SHP77 (cell line): Measurements from ENCODE around the gene KAT2A.
A peak's percentile ranks its signal among the peaks of the same experiment; 100 is the strongest.

Source experiments
- DNase-seq, 2 experiments: peaks; one replicate each; lab custom pipeline; 2025; lab: John Stamatoyannopoulos, UW

Gene KAT2A

GRCh38 chr17:42114118-42114517, 7.0 kb downstream of the KAT2A start:
- DNase-seq: no peak

DNA sequence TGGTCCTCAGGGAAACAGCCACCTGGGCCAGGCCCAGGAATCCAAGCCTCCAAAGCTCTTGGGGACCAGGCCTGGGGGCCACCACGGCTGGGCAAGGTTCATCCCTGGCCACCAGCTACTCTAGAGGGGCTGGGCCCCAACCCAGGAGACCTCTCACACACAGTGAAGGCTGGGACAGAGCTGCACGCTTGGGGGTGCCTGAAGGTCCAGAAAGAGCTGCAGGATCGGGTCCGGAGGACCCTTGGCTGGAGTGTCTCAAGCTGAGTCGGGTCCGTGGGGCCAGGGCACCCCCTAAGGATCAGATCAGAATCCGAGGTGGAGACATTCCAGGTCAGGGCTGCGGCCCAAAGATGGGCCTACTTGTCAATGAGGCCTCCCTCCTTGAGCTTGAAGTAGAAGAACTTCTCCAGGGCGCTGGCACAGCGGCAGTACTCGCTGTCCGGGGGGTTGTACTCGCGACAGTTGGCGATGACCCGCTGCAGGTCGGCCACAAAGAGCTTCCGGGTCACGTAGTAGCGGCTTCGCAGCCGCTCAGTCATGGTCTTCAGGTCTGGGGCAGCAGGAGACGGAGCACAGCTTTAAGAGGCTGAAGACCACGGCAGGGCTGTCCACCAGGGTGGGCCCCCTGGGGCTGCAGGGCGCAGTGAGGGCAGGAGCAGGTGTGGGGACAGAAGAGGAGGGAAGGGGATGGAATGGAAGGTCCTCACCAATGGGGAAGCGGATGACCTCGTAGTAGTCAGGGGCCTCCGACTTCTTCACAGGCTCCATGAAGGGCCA, 7.7 kb downstream of the KAT2A start:
- no peak for DNase-seq

DNA sequence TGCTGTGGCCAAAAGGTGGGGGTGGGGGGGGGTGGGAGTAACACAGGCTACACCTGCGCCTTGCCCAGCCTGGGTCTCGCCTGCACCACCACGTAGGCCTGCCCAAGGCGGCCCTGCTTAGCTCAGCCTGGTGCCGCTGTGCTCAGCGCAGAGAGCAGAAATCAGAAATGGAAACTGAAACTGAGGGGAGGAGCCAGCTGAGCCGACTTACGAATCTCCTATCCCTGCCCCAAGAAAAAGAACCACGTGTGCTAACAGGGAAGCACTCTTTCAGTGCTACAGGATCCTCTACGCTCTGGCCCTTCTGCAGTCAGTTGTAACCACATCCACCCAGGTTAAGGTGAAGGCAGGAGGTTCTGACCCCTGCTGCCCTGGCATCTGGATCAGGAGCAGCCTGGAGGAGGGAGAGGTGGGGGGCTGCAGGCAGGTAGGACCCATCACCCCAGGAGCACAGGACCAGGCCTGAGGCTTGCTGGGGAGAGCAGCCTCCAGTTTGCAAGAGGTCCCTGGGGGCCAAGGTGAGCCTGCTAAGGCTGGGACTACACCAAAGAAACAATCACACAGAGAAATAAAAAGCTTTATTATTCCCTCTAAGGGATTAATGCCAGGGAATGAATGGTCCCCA, 8.5 kb downstream of the KAT2A start, which contains the start of gene DHX58:
Gene DHX58, minus strand, starts transcription at position 163 of the 625 bp plus-strand sequence. CDS start 822 bp downstream, outside the sequence.
- no peak for DNase-seq

DNA sequence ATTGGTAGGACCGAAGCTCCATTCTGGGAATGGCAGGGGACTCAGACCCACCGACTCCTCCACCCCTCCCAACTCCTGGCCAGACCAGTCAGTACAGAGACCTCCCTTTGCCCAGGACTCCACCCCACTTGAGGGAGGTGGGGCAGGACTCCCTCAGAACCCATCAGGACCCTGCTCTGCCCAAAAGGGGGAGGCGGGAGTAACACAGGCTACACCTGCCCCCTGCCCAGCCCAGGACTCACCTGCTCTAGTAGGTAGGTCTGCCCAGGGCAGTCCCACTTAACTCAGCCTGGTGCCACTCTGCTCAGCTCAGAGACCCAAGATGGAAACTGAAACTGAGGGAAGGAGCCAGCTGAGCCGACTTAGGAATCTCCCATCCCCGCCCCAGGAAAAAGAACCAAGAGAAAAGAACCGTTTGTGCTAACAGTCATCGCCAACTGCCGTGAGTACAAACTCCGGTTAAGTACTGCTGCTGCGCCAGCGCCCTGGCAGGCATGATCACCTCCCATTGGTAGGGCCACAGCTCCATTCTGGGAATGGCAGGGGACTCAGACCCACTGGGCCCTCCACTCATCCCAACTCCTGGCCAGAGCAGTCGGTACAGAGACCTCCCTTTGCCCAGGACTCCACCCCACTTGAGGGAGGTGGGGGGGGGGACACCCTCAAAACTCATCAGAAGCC, 9.2 kb downstream of the KAT2A start:
- DNase-seq: no peak

DNA sequence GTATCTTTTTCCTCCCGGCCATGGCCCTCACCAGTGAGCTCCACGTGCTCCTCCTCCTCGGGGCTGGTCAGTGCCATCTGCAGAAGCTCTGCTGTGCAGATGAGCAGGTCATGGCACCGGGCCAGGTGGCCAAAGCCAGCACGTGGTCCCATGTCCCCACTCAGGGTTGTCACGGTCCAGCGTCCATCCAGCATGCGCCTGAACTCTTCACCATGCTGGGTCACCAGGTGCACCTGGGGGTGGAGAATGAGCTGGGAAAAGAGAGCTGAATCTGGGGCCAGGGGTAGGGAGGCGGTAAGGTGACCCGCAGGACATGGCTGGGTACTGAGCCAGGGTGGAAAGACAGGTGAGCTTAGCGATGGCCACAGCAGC, 9.9 kb downstream of the KAT2A start:
- no peak for DNase-seq

DNA sequence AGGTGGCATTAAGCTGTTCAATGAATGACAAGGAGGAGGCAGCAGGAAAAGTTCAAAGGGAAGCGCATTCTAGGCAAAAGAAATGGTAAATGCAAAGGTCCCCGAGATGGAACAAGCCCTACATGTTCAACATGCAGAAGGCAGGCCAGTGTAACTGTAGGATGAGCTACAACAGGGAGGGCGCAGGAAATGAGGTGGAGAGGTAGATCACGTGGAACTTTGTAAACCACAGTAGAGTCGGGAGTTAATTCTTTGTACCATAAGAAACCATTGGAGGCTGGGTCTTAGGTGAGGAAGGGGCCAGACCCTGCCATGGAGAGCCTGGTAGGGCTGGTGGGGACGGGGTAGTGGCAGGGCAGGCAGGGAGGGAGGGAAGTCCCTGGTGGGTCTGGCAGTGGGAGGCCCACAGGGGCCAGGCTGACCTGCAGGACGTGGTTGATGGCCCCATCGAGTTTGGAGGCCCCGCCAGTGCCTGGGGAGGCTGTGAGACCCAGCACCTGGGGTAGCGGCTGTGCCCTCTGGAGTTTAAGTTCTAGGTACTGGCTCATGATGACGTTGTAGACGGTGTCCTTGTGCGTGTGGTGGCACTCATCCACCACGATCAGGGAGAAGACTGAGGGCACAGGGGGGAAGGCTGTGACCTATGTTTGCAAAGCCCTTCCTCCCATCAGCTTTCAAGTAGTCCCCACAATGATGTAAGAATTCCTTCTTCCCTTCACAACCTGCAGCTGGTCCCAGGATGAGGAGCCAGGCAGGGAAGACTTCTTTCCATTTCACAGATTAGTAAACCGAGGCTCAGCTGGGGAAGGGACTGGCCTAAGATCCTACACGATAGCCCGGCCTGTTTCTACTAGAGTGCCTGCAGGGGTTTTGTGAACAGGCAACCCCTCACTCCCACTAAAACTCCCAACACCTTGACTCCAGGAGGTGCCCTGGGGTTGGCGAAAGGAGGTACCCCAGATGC, 10.6 kb downstream of the KAT2A start:
- no peak for DNase-seq

DNA sequence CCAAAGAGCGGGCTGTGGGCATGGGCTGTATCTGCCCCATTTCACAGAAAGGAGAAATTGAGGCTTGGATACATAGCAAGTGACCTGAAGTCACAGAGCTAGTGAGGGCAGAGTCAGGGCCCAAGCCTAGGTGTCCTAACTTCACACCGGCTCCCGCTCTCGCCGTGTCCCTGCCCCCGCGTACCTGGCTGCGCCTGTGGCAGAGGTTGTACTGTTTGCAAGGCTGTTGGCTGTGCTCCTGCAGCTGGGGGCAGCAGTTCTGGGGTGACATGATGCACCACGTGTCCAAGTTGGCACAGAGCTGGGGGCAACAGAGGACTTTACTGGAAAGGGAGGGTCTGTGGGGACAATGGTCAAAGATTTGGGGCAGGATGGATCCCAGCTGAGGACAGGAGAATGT, 12.1 kb downstream of the KAT2A start:
- no peak for DNase-seq

DNA sequence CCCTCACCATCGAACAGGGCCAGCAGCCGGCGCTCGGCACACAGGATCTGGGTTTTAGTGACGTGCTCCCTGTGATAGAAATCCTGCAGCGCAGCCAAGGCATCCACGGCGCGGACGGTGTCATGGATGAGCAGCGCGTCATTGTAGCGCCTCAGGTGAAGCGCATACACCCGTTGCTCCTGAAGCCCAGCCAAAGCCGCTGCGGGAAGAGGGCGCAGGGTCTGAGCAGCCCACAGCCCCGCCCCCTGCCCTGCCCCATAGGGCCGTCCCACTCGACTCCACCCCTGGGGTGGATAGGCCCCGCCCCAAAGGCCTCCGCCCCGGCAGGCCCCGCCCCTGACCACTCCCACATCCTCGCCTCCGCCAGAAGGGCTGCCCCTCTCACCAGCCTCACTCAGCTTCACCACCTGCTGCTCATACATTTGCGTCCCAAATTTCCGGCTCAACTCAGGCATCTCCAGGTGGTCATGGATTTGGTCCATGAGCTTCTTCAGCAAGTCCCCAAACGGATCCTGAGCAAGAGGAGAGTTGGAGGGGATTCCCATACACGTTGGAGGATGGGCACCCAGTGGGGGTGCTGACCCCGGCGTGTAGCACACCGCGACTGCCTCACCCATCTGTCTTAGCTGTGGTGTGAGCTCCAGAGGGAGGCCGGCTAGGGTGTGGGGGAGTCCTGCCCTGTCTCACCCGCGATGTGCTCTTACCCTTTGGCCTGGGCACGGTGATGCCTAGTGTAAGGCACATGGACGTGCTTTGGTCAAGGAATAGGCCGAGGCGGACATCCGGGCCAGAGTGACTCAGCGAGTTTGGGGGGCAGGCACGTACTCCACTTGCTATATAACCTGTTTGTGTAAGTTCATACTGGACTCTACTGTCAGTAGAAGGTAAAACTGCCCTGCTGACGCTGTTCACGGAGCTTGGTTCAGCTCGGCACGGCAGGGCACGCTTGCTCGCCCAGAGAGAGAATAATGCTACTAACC, 13.3 kb downstream of the KAT2A start:
- peak; percentile 78 to 92 for DNase-seq

DNA sequence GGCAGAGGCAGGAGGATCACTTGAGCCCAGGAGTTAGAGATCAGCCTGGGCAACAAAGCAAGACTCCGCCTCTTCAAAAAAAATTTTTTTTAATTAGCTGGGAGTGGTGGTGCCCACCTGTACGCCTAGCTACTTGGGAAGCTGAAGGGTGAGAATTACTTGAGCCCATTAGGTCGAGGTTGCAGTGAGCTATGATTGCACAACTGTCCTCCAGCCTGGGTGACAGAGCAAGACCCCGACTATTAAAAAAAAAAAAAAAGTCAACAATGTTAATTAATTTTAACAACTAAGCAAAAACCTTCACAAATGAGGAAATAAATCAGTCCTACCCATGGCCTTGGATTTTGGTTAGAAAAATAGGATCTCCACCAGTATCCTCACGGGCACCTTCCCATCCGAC, 14.0 kb downstream of the KAT2A start:
- DNase-seq: no peak

DNA sequence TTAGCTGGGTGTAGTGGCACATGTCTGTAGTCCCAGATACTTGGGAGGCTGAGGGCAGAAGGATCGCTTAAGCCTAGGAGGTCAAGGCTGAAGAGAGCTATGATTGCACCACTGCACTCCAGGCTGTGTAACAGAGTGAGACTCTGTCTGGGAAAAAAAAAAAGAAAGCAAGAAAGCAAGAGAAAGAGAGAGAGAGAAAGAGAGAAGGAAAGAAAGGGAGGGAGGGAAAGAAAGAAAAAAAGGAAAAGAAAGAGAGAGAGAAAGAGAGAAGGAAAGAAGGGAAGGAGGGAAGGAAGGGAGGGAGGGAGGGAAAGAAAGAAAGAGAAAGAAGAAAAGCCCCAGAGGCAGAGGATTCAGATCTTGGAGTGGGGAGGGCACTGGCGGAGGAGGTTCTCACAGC, 15.2 kb downstream of the KAT2A start:
- DNase-seq: no peak

DNA sequence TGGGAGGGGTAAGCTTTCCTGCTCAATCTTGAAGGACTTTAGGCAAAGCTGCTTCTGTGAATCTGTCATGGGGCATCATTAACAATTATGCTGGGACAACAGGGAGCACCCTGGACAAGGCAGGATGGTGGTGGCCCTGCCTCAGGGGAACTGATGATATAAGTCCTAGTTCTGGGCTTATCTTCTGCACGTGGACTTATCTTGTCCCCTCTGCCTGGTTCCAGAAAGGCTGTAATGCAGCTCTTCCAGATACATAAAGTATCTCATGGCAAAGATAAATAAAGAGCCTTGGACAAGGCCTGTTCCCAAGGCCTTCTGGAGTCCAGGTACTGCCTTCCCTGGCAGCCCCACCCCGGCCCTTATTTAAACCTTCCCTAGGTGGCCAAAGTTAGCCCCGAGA, 16.9 kb downstream of the KAT2A start:
- no peak for DNase-seq

DNA sequence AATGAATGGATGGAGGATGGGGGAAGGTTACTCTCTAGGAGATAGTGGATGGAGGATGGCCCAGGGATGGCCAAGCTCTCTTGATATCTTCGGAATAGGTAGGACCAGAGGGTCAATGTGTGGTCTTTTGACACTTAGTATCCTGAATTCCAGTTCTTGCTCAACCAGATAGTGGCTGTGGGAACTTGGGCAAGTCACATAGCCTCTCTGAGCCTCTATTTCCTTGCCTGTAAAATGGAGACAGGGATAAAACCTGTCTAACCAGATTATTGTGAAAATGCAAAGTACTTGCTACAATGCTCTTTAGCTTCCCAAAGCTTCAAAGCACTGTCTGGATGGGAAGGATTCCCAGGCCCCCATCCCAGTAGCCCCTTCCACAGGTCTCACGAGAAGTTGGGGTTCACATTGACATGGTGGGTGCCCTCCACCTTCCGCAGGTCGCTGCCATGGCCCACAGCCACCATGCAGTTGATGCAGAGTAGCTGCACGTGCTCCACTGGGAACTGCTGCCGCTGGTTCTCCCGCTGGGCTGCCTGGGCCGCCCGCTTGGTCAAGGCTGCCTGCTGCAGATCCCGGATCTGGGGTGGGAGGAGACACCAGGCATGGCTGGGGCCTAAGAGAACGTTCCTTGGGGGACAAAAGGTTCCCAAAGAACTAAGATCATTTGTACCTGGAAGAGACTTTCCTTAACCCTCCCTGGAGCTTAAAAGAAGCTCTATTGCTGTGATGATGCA, 17.8 kb downstream of the KAT2A start:
- DNase-seq: no peak

GRCh38 chr17:42101513-42102292, 19.5 kb downstream of the KAT2A start:
- peak; percentile 46 to 51 for DNase-seq

DNA sequence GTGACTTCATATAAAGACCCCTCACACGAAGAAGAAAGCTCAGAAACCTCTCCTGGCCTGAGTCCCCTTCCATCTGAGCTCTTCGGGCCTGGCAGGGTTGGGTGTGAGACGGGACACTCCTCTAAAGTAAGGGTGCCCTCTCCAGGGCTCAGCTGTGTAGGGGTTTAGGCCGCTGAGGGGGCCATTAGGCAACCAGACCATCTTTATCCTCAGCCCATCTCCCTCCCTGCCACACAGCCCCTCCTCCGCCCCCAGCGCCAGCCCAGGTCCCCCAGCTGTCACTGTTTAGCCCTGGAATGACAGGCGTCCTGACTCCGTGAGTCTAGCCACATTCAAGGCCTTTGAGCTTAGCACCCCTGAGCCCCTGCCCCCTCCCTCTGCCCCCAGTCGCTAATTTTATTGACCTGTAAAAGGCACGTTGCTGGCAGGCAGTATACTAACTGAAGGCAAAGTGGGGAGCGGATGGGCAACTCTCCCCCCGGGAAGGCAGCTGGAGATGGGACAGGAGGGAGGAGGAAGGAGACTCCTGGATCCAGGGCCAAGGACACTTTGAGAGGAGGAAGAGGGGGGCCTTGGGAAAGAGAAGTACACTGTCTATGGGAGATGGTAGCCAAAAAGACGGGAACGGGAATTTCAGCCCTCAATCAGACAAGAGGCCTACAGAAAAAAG, 22.3 kb downstream of the KAT2A start:
- DNase-seq: no peak

DNA sequence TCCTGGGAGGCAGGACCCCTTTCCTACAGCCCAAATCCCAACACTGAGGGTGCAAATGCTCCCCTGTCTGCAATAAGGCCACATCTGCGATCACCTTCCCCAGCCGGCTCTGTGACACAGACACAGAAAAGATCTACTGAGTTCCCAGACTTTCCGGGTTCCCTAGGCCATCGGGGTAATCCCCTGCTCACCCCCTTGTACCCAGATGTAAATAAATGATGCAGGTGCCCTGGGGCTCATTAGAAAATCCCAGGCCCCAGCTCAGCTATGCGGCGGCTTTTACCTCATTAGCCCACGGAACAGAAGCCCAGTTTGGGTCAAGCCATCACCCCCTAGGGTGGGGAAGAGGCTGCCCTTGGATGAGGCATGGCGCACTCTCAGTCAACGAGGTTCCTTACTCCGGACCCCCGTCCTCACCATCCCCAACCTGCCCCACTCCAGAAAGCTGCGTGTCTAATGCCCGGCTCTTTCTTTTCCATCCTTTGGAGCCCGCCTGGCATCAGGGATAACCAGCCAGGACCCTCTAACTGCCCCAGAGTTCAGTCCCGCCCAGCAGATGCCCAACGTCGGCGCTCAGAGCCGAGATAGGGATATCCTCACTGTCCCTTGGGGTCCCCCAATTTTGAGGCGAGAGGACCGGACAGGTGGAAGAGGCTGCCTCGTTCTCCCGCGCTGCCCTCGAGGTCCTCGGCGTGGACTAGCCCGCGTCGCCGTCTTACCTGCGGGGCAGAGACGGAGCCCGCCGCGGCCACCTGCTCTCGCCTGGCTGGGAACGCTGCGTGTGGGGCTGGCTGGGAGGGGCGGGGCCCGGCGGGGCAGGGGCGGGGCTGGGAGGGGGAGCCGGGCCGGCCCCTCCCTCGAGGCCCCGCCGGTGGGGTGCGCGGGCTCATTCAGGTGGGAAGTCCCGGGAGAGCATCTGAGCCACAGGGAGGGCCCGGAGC, 23.2 kb downstream of the KAT2A start, which contains the start of gene ZNF385C:
Gene ZNF385C, minus strand, starts transcription at position 783 of the 941 bp plus-strand sequence. CDS start 35,417 bp downstream, outside the sequence.
- DNase-seq: no peak

- no peak for DNase-seq
These were observed 24.6 kb downstream of the KAT2A start for GRCh38 chr17:42096360-42097111.
